Measurements from ENCODE around the gene SLC8A2. TPM values are rescaled to one million over a fixed set of nuclear protein-coding genes. Genes with fewer than 3 reads are reported as not detected.

Gene SLC8A2
- polyA plus RNA-seq, 5 donors: 0.07 to 0.19 (median 0.15) TPM; not detected in 1

- no peak for DNase-seq
Observed at GRCh38 chr19:47503130-47503825, 31.6 kb upstream of the SLC8A2 start.

- DNase-seq: no peak
Observed at GRCh38 chr19:47499863-47500830, 28.5 kb upstream of the SLC8A2 start.

DNA sequence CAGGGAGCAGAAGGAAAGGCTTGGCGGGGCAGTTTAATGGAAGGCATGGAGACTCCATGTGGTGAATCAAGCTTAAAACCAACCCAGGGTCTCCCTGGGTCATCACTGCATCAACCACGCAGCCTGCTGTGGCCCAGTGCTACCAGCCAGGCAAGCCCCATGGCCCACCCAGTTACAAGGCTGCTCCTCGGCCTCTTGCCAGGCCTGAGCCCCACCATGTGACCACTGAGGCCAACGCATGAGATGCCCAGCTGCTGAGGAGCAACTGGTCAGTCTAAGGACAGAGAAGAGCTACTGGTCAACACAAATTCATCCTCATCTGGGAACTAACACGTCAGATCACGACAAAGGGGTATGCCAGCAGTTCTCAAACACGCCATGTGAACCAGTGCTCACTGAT is 27.7 kb upstream of the SLC8A2 start:
- no peak for DNase-seq

GRCh38 chr19:47498561-47498960 is 26.9 kb upstream of the SLC8A2 start:
- no peak for DNase-seq

DNA sequence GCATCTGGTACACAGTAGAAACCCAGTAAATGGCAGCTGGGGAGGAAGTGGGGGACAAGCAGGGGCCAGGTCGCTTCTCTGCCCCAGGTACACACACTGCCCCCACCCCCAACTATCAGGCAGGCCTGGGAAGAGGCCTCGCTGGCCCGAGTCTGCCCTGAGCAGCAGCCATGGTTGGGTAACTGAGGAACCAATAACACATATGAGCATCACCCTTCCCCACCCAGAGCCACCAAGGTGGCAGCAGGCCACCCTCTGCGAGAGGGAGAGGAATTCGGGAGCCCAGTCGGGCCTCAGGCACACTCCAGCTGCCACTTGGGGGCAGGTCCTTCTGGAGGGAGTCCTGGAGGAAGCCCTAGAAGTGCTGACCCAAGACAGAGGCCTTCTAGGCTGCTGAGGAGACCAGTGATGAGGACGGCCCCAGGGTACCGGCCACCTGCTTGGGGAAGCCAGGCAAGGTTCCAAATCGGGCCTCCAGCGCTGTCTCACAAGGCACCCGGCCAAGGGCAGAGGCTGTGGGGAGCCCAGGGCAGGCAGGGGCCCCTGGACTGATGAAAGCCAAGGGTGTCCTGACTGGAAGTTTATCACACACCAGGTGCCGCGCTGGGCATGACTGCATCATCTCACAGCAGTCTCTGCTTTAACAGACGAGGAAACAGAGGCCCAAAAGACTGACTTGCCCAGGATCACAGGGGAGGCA is 26.3 kb upstream of the SLC8A2 start:
- DNase-seq: no peak

GRCh38 chr19:47497050-47497766 is 25.5 kb upstream of the SLC8A2 start:
- no peak for DNase-seq

DNA sequence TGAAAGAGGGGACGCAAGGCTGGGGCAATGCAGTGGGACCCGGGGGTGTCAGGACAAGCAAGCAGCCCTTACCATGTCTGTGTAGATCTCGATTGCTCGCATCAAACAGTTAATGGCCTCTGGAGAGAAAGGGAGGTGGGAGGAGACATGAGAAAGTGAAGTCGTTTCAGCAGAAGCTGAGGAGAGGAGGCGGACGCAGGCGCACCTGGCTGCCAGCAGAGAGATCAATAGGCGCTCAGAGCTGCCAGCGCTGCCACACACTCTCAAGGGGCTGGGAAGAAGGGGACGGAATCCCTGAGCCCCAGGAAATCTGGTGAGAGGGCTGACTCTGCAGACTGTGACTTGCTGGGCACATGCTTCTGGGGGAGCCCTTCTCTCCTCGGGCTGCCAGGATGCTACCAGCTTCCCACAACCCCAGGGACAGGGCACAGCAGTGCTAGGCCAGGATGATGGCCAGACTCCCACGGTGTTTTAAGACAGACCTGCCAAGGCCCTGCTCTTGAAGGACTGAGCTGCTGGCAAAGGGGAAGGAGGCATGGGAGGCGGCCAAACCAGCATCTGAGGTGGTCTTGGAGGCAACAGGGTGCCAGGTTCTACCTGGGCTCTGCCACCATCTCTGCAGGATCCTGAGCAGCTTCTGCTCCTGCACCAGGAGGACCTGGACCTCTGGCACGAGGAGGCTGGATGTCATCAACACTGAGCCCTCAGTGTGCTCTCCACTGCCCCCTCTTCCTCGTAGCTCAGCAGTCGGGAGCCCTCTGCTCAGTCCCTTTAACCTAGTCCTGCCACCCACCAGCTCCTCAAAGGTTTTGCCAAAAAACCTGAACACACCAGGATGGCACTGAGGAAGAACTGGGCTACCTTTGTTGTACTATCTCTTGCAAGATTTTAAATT is 24.0 kb upstream of the SLC8A2 start:
- DNase-seq: no peak

- no peak for DNase-seq
Observed at GRCh38 chr19:47494729-47495128, 23.0 kb upstream of the SLC8A2 start.

GRCh38 chr19:47494211-47494547 is 22.5 kb upstream of the SLC8A2 start:
- no peak for DNase-seq

DNA sequence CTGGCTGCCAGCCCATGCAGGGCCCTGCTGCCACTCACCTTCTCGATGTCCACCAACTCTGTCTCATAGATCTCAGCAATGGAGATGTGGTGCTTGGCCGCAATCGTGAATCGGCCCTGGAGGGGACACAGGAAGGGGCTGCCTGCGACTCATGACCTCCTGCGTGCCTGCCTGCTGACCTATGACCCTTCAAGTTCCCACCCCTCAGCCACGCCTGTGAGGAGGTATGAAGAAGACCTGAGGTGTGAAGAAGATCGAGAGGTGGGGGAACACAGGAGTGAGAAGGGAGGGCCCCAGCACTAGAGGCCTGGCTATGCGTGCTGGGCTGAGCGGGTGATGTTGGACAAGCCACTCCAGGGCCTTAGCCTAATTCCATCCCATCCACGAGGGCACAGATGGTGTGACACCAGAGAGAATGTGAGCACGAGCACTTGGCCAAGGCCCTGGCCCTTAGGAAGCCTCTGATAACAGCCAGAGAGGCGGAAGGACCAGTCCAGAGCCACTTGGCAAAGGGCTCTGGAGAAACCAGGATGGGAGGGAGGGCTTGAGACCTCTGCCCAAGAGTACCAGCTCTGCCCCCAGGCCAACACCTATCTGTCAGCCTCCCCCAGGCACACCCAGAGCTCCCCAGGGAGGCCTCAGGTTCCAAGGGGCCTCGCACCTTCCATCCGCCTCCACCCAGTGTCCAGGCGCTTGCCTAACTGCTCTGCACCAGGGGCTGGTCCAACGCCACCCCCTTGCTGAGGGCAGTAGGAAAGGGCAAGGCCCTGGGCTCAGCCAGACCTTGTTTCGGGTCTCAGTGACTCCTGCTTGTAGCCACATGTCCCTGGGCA is 21.9 kb upstream of the SLC8A2 start:
- DNase-seq: no peak

DNA sequence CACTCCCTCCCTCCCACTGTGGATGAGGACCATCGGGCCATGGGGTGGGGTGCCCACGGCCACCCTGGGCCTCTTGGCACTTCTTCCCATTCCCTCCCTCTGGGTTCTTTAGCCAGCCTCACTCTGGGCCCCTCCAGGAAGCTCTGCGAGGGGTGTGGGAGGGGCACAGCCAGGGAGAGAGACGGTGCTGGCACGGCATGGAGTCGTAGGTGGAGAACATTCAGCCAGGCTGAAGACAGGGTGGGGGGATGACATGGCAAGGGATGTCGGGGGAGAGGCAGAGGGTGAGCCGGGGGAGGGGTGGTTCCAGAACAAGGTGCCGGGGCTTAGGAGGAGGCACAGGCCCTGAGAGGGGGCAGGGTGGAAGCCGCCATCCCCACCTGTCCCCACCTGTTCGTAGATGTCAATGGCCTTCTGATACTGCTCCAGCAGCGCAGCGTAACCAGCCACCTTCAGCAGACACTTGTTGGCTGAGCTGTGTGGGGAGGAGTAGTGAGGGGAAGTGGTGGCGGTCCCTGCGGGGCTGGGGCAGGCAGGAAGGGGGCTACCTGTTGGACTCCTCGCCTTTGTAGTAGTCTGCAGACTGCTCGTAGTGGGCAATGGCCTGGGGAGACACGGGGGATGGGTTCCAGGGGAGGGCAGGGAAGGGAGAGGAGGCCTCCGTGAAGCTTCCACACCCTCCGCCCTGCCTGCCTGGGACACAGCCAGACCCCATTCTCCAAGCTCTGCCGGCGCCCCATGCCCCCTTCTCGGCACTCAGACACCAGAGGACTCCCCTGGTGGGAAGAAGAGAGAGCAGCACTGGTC is 21.1 kb upstream of the SLC8A2 start:
- DNase-seq: no peak

DNA sequence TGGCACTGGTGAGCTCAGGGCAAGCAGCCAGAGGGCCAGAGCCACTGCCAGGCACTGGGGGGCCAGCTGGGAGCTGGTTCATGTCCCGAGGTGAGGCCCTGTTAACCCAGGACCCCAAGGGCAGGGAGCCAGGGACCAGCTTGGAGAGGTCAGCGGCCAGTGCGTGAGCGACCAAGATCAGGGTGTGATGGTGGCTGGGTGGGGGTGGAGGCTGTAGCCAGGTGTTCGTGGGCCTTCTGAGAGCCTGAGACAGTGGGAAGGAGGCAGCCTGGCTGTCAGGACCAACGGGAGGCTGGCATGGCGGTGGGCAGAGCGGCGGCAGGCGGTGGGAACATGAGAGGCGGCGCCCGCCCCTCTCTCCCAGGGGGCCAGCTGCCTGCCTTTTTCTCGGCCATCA is 20.4 kb upstream of the SLC8A2 start:
- no peak for DNase-seq

- DNase-seq: no peak
Observed at GRCh38 chr19:47491358-47492136, 19.9 kb upstream of the SLC8A2 start.

DNA sequence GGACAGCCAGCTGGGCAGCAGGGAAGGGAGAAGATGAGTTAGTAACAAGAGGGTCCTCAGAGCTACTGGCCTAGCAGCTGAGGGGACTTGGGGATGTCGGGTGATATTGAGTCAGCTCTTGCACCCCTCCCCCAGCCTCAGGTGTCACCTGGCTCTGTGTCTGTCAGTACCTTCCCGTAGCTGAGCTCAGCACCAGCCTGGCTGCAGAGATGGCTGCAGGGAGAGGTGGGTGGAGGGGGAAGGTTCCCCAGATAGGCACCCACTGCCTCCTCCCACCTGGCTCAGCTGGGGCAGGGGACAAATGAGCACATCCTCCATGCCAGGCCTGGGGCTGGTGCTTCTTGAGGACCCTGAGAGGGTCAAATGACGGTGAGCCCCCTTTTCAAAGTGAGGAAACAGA is 19.2 kb upstream of the SLC8A2 start:
- no peak for DNase-seq

GRCh38 chr19:47490031-47490430 is 18.3 kb upstream of the SLC8A2 start:
- no peak for DNase-seq

DNA sequence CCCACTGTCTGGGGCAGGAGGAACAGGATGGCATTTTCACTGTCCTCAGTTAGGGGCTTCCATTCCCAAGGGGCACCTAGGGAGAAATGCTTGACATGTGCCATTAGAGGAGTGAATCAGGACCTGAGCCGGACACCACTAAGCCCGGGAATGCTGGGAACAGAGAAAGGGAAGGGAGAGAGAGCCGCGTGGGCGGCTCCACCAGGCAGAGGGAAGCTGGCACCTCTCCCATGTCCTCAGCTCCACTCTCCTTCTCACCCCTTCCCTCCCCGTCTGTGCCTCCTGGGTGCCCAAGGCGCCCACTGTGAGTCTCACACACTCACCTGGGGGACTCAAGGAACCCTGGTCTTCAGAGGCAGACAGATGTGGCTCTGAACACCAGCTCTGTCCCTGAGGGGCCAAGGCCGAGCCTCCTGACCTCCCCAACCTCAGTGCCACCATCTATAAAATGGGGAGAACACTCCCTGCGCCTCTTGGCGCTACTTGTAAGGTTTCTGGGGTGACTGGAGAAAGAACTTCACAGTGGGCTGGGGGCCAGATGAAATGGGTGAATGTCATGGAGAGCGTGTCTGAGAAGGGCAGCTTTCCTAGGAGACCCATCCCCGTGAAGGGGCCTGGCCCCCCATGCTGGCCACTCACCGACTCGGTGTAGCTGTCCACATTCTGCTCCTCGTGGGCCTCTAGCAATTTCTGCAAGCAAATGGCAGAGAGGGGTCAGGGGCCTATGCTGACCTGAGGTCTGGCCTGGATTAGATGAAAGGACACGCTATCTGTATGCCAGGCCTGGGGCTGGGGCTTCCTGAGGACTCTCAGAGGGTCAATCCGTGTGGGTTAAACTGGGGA is 17.6 kb upstream of the SLC8A2 start:
- DNase-seq: no peak

Measured in right lung (tissue), 5 donors.